Activated CD4-positive, alpha-beta T cell treated with anti-CD3 and anti-CD28 coated beads for 1 hour (primary cell): Measurements from ENCODE around the gene SSR1.
"Not testable (repeated sequence)": the region's sequence is repeated elsewhere in the genome, so short reads cannot be mapped to it uniquely, and the experiment has no call there.

Source experiments
- DNase-seq: peaks from one replicate; pipeline ENCODE4 v3.0.0-alpha.2; 2020

The SSR1 gene

GRCh38 chr6:7312616-7313504 is at the start of gene SSR1:
TSS of gene SSR1 (minus strand) at chr6:7313199. CDS start at chr6:7313120, 79 bp downstream.
- DNase-seq, result peak; percentile 85

GRCh38 chr6:7351916-7352315 is 38.9 kb upstream of the SSR1 start:
- DNase-seq, result not testable (repeated sequence)

- DNase-seq, result not testable (repeated sequence)
Measured at GRCh38 chr6:7350591-7350990, 37.6 kb upstream of the SSR1 start.

- not testable (repeated sequence) for DNase-seq
Measured at GRCh38 chr6:7347551-7347997, 34.6 kb upstream of the SSR1 start.

- not testable (repeated sequence) for DNase-seq
Measured at GRCh38 chr6:7344773-7345450, 31.9 kb upstream of the SSR1 start.

GRCh38 chr6:7343546-7344475 is 30.8 kb upstream of the SSR1 start:
- no peak for DNase-seq

GRCh38 chr6:7341989-7342742 is 29.2 kb upstream of the SSR1 start:
- no peak for DNase-seq

GRCh38 chr6:7341271-7341670 is 28.3 kb upstream of the SSR1 start:
- DNase-seq, result no peak

GRCh38 chr6:7339007-7339732 is 26.2 kb upstream of the SSR1 start:
- DNase-seq, result not testable (repeated sequence)

- DNase-seq, result no peak
Measured at GRCh38 chr6:7338031-7338430, 25.0 kb upstream of the SSR1 start.

GRCh38 chr6:7335519-7335918 is 22.5 kb upstream of the SSR1 start:
- no peak for DNase-seq

- DNase-seq, result no peak
Measured at GRCh38 chr6:7334685-7335084, 21.7 kb upstream of the SSR1 start.

- no peak for DNase-seq
Measured at GRCh38 chr6:7332090-7332745, 19.2 kb upstream of the SSR1 start.

- DNase-seq, result no peak
Measured at GRCh38 chr6:7331452-7331851, 18.5 kb upstream of the SSR1 start.

GRCh38 chr6:7328243-7328642 is 15.2 kb upstream of the SSR1 start:
- no peak for DNase-seq

- no peak for DNase-seq
Measured at GRCh38 chr6:7325750-7326149, 12.8 kb upstream of the SSR1 start.

- DNase-seq, result no peak
Measured at GRCh38 chr6:7324520-7324919, 11.5 kb upstream of the SSR1 start.

- DNase-seq, result no peak
Measured at GRCh38 chr6:7323074-7323473, 10.1 kb upstream of the SSR1 start.

GRCh38 chr6:7321866-7322265 is 8.9 kb upstream of the SSR1 start:
- not testable (repeated sequence) for DNase-seq

- not testable (repeated sequence) for DNase-seq
Measured at GRCh38 chr6:7319406-7319805, 6.4 kb upstream of the SSR1 start.

GRCh38 chr6:7317538-7317937 is 4.5 kb upstream of the SSR1 start:
- no peak for DNase-seq
